ENCODE results near the gene TDRD1.

DNA sequence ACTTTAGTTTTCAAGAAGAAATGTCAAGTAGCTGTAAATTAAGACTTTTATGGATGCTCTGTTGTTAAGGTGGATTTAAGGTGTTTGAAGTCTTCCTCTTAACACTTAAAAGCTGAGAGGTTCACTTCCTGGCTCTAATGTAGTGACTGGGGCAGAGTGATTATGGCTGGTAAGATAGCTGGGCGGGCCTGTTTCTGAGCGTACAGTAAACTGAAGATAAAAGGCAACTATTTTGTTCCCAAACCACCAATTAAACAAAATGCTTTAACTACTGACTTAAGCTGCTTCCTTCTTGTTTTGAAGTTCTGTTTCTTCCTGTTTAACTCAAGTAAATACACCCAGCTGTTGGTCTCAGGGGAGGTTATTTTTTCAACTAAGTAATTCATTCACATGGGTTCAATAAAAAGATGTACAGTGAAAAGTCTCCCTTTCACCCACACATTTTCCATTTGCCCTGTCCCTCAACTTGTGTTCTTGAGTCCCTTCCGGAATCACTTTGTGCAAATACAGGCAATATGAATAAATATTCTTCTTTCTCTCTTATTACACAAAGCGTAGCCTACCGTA, 79.2 kb downstream of the TDRD1 start:
- TF ChIP-seq CTCF (IDR thresholded peaks at IDR 0.05): no peak
- no peak for TF ChIP-seq POLR2A (IDR thresholded peaks at IDR 0.05)

Data from esophagus squamous epithelium (tissue), 4 donors.